ENCODE results near the gene ZNF565.
"Not testable (repeated sequence)": the region's sequence is repeated elsewhere in the genome, so short reads cannot be mapped to it uniquely, and the experiment has no call there.

ZNF565 gene

GRCh38 chr19:36244066-36244465 lies 29.6 kb upstream of the ZNF565 start:
- Histone ChIP-seq H3K9ac (ENCODE audit: low read length) (no peak overlapping the region), H3K9me3 (ENCODE audit: control insufficient read depth, low read length) (no peaks in the 10 kb centered on the region), H3K36me3 (ENCODE audit: control insufficient read depth, insufficient read depth, low read length) (no peaks in the 10 kb centered on the region), H3K4me1 (ENCODE audit: control insufficient read depth, insufficient read depth, low read length) (peaks cover 7% of the 10 kb centered on the region), H3K27me3 (ENCODE audit: control insufficient read depth, insufficient read depth, low read length) (peaks cover 9% of the 10 kb centered on the region), H3K4me3 (ENCODE audit: low read length) (no peak overlapping the region)

- Histone ChIP-seq H3K36me3 (ENCODE audit: control insufficient read depth, insufficient read depth, low read length) (peaks cover 18% of the 10 kb centered on the region), H3K27me3 (ENCODE audit: control insufficient read depth, insufficient read depth, low read length) (no peaks in the 10 kb centered on the region), H3K4me1 (ENCODE audit: control insufficient read depth, insufficient read depth, low read length) (no peaks in the 10 kb centered on the region), H3K9me3 (ENCODE audit: control insufficient read depth, low read length) (peaks cover 14% of the 10 kb centered on the region), H3K4me3 (ENCODE audit: low read length) (peak overlapping the region; percentile 5), H3K9ac (ENCODE audit: low read length) (no peak overlapping the region)
Measured at GRCh38 chr19:36236946-36237310, 22.5 kb upstream of the ZNF565 start.

- no peak overlapping the region for H3K4me3 ChIP-seq (ENCODE audit: low read length)
- peaks cover 14% of the 10 kb centered on the region for H3K9me3 ChIP-seq (ENCODE audit: control insufficient read depth, low read length)
- no peak overlapping the region for H3K9ac ChIP-seq (ENCODE audit: low read length)
- H3K4me1 ChIP-seq (ENCODE audit: control insufficient read depth, insufficient read depth, low read length): no peaks in the 10 kb centered on the region
- peaks cover 18% of the 10 kb centered on the region for H3K36me3 ChIP-seq (ENCODE audit: control insufficient read depth, insufficient read depth, low read length)
- H3K27me3 ChIP-seq (ENCODE audit: control insufficient read depth, insufficient read depth, low read length): no peaks in the 10 kb centered on the region
Measured at GRCh38 chr19:36236304-36236945, 22.0 kb upstream of the ZNF565 start.

- H3K36me3 ChIP-seq (ENCODE audit: control insufficient read depth, insufficient read depth, low read length): peaks cover 23% of the 10 kb centered on the region
- H3K9me3 ChIP-seq (ENCODE audit: control insufficient read depth, low read length): peaks cover 14% of the 10 kb centered on the region
Measured at GRCh38 chr19:36233626-36234025, 19.2 kb upstream of the ZNF565 start.

GRCh38 chr19:36225219-36225892 lies 10.9 kb upstream of the ZNF565 start:
- H3K9ac ChIP-seq (ENCODE audit: low read length): no peak overlapping the region
- no peak overlapping the region for H3K4me3 ChIP-seq (ENCODE audit: low read length)
- peaks cover 5% of the 10 kb centered on the region for H3K36me3 ChIP-seq (ENCODE audit: control insufficient read depth, insufficient read depth, low read length)
- H3K27me3 ChIP-seq (ENCODE audit: control insufficient read depth, insufficient read depth, low read length): no peaks in the 10 kb centered on the region
- no peaks in the 10 kb centered on the region for H3K9me3 ChIP-seq (ENCODE audit: control insufficient read depth, low read length)
- no peaks in the 10 kb centered on the region for H3K4me1 ChIP-seq (ENCODE audit: control insufficient read depth, insufficient read depth, low read length)

More at GRCh38 chr19:36233626-36234025, 19.2 kb upstream of the ZNF565 start:
- H3K27me3 ChIP-seq (ENCODE audit: control insufficient read depth, insufficient read depth, low read length); H3K4me1 ChIP-seq (ENCODE audit: control insufficient read depth, insufficient read depth, low read length); H3K9ac ChIP-seq (ENCODE audit: low read length); H3K4me3 ChIP-seq (ENCODE audit: low read length): not testable (repeated sequence)

- Histone ChIP-seq H3K36me3 (ENCODE audit: control insufficient read depth, insufficient read depth, low read length) (no peaks in the 10 kb centered on the region), H3K4me3 (ENCODE audit: low read length) (no peak overlapping the region), H3K9me3 (ENCODE audit: control insufficient read depth, low read length) (no peaks in the 10 kb centered on the region), H3K9ac (ENCODE audit: low read length) (no peak overlapping the region), H3K4me1 (ENCODE audit: control insufficient read depth, insufficient read depth, low read length) (no peaks in the 10 kb centered on the region), H3K27me3 (ENCODE audit: control insufficient read depth, insufficient read depth, low read length) (no peaks in the 10 kb centered on the region)
Measured at GRCh38 chr19:36222503-36222902, 8.0 kb upstream of the ZNF565 start.

- no peaks in the 10 kb centered on the region for H3K4me1 ChIP-seq (ENCODE audit: control insufficient read depth, insufficient read depth, low read length)
- no peak overlapping the region for H3K4me3 ChIP-seq (ENCODE audit: low read length)
- H3K36me3 ChIP-seq (ENCODE audit: control insufficient read depth, insufficient read depth, low read length): no peaks in the 10 kb centered on the region
Measured at GRCh38 chr19:36221474-36221873, 7.0 kb upstream of the ZNF565 start.

GRCh38 chr19:36215276-36216123 lies 1.0 kb upstream of the ZNF565 start:
- Histone ChIP-seq H3K4me1 (ENCODE audit: control insufficient read depth, insufficient read depth, low read length) (peaks cover 6% of the 10 kb centered on the region), H3K9me3 (ENCODE audit: control insufficient read depth, low read length) (no peaks in the 10 kb centered on the region), H3K4me3 (ENCODE audit: low read length) (peak overlapping the region; percentile 81), H3K27me3 (ENCODE audit: control insufficient read depth, insufficient read depth, low read length) (no peaks in the 10 kb centered on the region), H3K36me3 (ENCODE audit: control insufficient read depth, insufficient read depth, low read length) (no peaks in the 10 kb centered on the region), H3K9ac (ENCODE audit: low read length) (peak overlapping the region; percentile 86)

More at GRCh38 chr19:36221474-36221873, 7.0 kb upstream of the ZNF565 start:
- H3K27me3 ChIP-seq (ENCODE audit: control insufficient read depth, insufficient read depth, low read length): no peaks in the 10 kb centered on the region
- H3K9ac ChIP-seq (ENCODE audit: low read length): no peak overlapping the region
- H3K9me3 ChIP-seq (ENCODE audit: control insufficient read depth, low read length): no peaks in the 10 kb centered on the region

- peaks cover 6% of the 10 kb centered on the region for H3K4me1 ChIP-seq (ENCODE audit: control insufficient read depth, insufficient read depth, low read length)
- no peak overlapping the region for H3K9ac ChIP-seq (ENCODE audit: low read length)
- no peaks in the 10 kb centered on the region for H3K27me3 ChIP-seq (ENCODE audit: control insufficient read depth, insufficient read depth, low read length)
- no peaks in the 10 kb centered on the region for H3K36me3 ChIP-seq (ENCODE audit: control insufficient read depth, insufficient read depth, low read length)
- H3K4me3 ChIP-seq (ENCODE audit: low read length): no peak overlapping the region
- no peaks in the 10 kb centered on the region for H3K9me3 ChIP-seq (ENCODE audit: control insufficient read depth, low read length)
Measured at GRCh38 chr19:36212895-36213294, 1.6 kb downstream of the ZNF565 start.

- peaks cover 6% of the 10 kb centered on the region for H3K4me1 ChIP-seq (ENCODE audit: control insufficient read depth, insufficient read depth, low read length)
- no peaks in the 10 kb centered on the region for H3K9me3 ChIP-seq (ENCODE audit: control insufficient read depth, low read length)
- no peak overlapping the region for H3K9ac ChIP-seq (ENCODE audit: low read length)
- H3K36me3 ChIP-seq (ENCODE audit: control insufficient read depth, insufficient read depth, low read length): no peaks in the 10 kb centered on the region
- no peaks in the 10 kb centered on the region for H3K27me3 ChIP-seq (ENCODE audit: control insufficient read depth, insufficient read depth, low read length)
- no peak overlapping the region for H3K4me3 ChIP-seq (ENCODE audit: low read length)
Measured at GRCh38 chr19:36210497-36210896, 4.0 kb downstream of the ZNF565 start.

- Histone ChIP-seq H3K4me3 (ENCODE audit: low read length) (no peak overlapping the region), H3K27me3 (ENCODE audit: control insufficient read depth, insufficient read depth, low read length) (no peaks in the 10 kb centered on the region)
Measured at GRCh38 chr19:36209372-36209771, 5.1 kb downstream of the ZNF565 start.

More at GRCh38 chr19:36209372-36209771, 5.1 kb downstream of the ZNF565 start:
- Histone ChIP-seq H3K9me3 (ENCODE audit: control insufficient read depth, low read length) (no peaks in the 10 kb centered on the region), H3K9ac (ENCODE audit: low read length) (no peak overlapping the region), H3K36me3 (ENCODE audit: control insufficient read depth, insufficient read depth, low read length) (no peaks in the 10 kb centered on the region), H3K4me1 (ENCODE audit: control insufficient read depth, insufficient read depth, low read length) (peaks cover 6% of the 10 kb centered on the region)
